NCI-H345 treated with DMSO at 0.1 percent for 48 hours (cell line): ENCODE results near the gene PI4KA.
"Not testable (repeated sequence)": the region's sequence is repeated elsewhere in the genome, so short reads cannot be mapped to it uniquely, and the experiment has no call there.

Source experiments
- DNase-seq: peaks from one replicate; lab custom pipeline; 2025; ENCODE audit not compliant: unreplicated experiment; lab: John Stamatoyannopoulos, UW

Gene PI4KA

DNA sequence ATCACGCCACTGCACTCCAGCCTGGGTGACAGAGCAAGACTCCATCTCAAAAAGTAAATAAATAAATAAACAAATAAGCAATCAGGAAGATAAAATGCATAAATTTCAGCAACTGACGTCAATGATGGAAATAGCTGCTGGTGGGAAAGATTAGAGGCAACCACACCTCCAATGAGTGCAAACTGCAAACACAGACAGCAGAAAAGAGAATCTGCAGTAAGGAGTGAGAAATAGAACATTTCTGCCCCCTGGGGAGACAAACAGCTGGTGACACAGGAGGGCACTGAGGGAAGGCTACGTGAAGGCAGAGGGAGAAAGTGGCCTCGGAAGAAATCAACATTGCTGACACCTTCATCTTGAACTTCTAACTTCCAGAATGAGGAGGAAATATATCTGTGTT lies 6.5 kb downstream of the PI4KA start:
- no peak for DNase-seq

DNA sequence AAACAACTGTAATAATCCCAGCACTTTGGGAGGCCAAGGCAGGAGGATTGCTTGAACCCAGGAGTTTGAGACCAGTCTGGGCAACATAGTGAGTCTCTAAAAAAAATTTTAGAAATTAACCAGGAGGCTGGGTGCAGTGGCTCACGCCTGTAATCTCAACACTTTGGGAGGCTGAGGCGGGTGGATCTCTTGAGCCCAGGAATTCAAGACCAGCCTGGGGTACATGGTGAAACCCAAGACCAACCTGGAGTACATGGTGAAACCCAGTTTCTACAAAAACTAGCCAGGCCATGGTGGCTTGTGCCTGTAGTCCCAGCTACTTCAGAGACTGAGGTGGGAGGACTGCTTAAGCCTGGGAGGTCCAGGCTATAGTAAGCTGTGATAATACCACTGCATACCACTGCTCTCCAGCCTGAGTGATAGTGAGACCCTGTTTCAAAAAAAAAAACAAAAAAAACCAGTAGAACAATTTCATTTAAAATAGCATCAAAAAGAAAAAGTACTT lies 11.2 kb downstream of the PI4KA start:
- DNase-seq = no peak

DNA sequence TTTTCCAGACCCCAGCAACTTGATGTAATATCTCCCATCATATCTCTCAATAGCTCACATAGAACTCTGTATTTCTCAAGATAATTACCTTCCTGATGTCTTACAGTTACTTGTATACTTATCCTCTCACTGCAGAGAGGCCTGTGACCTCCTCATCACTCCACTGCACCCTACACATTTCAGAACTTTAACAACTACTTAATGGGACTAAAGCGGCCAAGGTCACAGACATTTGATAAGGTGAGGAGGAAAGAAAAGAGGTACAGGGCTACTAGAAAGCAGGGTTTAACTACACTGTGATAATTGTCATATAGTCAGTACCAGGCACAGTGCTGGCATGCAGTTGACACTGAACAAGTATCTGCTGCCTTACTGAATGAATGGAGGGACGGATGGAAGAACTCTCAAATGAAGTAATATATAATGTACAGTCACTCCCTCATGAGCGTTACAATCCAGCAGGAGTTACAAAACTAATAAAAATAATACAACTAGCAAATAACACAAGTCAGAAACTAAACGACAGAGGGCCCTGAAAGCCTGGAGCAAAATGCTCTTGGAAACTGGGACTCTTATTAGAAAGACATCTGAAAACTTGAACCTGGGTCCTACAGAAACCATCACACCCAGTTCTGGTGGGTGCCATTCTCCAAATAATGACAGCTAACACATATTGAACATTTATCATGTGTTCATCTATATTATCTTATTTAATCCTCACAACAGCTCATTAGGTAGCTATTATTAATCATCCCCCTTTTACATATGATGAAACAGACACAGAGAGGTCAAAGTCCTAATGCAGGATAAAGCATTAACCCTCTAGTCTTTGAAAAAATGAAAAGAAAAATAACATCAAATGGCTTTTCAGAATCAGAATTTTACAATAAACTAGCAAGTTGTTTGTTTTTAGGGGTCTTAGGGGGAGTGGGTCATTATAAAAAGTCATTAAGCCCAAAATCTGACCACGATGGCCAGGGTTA lies 14.3 kb downstream of the PI4KA start:
- DNase-seq = no peak

DNA sequence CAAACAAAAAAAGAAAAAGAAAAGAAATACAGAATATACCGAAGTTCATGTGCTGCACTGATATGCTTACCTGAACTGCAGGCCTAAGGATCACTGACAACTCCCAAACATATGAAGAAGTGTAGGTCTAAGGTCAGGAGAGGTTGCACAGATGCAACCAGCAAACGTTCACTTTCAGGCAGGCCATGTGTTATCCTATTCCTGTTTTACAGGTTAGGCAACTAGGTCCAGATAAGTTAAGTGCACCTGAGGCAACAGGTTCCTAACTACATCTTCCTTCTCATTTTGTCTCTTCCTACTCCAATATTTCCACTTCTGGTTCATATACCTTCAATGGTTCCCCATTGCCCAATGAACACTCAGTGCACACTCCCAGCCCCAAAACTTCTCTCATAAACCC lies 15.1 kb downstream of the PI4KA start:
- DNase-seq = no peak

DNA sequence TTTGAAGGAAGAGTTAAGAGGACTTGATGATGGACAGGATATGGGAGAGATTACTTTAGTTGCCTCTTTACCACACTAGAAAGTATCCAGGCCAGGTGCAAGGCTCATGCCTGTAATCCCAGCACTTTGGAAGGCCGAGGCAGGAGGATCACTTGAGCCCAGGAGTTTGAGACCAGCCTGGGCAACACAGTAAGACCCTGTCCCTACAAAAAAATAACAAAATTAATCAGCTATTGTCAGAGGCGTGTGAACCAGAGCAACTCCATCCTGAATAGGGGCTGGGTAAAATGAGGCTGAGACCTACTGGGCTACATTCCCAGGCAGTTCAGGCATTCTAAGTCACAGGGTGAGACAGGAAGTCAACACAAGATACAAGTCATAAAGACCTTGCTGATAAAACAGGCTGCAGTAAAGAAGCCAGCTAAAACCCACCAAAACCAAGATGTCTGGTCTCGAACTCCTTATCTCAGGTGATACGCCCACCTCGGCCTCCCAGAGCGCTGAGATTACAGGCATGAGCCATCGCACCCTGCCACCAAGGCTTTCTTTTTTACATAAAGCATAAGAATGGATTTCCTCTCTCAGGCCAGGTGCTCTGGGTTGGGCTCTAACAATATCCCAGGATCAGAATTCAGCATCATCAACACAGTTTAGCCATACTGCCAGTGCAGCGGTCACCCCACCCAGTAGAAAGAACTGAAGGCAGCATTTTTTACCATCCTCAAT lies 17.8 kb downstream of the PI4KA start:
- no peak for DNase-seq

DNA sequence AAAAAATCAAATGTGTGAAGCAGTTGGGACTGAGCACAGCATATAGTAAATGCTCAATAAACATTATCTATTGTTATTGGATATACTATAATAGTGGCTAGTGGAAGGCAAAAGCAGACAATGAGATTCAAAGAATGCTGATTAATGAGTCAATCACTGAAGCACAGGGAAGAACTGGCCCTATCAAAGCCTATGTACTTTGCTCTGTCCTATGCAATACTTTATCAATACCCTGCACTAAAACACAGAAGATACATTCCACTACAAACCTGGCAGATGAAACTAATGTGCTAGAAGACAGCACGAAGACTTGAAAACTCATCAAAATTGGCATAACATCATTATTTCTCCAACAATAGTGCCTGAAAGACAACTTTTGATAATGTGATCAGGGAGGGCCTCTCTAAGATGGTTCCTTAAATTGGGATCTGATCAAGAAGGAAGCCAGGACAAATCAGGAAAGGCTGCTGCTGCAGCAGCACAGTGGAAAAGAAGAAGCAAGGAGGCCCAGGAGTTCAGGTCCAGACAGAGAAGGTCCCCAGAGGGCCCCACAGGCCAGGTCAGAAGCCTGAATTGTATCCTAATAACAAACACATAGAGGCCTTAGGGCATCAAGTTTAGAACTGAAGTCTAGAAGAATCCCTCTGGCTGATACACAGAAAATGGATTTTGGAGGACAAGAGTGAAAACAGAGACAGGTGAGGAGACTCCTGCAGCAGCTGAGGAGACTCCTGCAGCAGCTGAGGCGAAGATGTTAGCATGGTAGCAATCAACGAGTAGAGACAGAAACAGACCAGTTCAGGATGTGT lies 18.6 kb downstream of the PI4KA start:
- DNase-seq = no peak

DNA sequence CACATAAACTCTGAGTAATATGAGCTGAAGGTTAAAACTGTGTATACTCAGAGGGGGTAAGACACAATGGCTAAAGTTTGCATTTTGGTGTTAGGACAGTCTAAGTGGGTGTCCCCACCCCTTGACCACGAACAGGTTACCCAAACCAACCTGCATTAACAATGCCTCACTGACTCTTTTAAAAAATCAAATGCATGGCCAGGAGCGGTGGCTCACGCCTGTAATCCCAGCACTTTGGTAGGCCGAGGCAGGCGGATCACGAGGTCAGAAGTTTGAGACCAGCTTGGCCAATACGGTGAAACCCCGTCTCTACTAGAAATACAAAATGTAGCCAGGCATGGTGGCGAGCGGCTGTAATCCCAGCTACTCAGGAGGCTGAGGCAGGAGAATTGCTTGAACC lies 19.3 kb downstream of the PI4KA start:
- DNase-seq = not testable (repeated sequence)

DNA sequence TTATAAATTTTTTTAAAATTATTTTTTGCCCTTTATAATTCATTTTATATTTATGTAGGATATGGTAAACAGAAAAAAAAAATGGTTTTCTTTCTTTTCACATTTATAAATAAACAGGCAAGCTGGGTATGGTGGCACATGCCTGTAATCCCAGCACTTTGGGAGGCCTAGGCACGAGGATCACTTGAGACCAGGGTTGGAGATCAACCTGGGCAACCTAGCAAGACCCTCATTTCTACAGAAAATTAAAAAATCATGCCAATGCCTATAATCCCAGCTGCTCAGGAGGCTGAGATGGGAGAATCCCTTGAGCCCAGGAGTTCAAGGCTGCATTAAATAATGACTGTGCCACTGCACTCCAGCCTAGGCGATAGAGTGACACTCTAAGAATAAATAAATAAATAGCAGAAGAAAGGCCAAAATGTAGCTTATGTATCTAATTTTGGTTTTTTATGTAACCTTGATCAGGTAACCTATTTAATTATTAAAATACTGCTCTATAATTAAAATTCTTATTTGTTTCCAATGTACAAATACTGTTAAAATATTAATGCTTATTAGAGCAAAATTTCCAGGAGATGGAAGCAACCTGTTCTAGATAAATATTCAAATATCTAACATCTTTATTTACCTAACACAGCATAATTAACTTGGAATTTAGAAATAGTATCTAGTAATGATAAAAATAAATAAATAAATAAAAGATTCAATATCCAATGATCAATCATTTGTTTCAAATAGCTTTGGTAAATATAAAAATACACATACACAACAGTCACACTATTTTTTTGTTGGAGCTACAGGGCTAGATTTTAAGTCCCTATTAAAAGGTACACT lies 21.4 kb downstream of the PI4KA start:
- DNase-seq = no peak

DNA sequence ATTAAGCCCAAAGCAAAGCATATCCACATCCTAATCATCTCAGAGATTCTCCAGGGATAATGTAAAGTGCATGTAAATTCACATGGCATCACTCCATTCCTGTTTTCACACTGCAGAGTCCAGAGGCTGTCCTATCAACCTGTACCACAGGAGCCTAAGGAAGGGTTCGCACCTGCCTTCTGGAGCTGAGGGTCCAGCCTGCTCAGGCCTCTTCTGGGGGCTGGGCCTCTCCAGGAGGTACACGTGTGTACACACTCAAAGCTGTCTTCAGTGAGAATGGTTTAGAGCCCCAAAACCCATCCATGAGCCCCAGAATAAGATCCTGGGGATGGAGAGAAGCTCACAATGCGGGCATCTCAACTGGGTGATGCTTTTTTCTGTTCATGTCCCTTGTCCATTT lies 23.9 kb downstream of the PI4KA start:
- DNase-seq = no peak

DNA sequence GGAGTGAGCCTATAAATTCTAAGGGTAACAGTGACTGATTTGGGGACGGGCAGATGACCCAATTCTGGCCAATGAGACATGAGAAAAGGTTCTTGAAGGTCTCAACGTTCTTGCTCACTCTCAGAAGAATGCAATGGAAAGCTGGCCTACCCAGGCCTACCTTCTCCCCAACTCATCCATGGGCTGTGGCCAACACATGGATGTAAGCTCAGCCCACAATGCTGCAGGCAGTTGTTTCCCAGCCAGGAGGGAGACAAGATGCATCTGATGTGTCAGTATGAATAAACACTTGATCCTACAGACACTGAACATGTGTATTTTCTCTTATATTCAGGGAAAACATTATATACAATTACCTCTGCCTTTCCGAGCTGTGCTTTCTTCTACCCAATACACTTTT lies 24.4 kb downstream of the PI4KA start:
- no peak for DNase-seq

DNA sequence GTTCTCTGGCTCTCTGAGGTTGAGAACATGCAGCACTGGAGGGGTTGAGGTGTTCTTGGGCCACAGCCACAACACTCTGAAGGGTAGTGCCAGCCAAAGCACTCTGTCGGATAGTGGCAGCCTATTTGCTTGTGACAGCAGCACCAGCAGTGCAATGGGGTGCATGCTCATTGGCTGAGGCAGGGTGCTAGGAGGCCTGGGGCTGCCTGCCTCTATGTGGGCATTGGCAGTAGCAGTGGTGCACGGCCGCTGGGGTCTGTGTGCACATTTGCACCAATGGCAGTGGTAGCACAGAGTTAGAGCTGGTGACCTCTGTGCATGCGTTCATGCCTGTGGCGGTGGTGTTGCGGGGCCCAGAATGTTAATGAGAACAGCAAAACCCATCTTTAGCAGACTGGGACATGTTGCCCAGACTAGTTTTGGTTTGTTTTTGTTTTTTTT lies 25.4 kb downstream of the PI4KA start:
- no peak for DNase-seq

DNA sequence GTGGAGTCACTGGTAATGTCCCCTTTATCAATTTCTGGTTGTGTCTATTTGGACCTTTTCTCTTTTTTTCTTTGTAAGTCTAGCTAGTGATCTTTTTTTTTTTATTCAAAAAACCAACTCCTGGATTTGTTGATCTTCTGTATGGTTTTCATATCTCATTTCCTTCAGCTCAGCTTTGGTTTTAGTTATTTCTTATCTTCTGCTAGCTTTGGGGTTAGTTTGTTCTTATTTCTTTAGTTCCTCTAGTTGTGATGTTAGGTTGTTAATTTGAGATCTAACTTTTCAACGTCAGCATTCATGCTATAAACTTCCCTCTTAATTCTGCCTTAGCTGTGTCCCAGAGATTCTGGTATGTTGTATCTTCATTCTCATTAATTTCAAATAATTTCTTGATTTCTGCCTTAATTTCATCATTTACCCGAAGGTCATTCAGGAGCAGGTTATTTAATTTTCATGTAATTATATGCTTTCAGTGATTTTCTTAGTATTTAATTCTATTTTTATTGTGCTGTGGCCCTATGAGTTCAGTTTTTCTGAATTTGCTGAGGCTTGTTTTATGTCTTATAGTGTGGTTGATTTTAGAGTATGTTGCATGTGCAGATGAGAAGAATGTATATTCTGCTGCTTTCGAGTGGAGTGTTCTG lies 29.0 kb downstream of the PI4KA start:
- DNase-seq = no peak

DNA sequence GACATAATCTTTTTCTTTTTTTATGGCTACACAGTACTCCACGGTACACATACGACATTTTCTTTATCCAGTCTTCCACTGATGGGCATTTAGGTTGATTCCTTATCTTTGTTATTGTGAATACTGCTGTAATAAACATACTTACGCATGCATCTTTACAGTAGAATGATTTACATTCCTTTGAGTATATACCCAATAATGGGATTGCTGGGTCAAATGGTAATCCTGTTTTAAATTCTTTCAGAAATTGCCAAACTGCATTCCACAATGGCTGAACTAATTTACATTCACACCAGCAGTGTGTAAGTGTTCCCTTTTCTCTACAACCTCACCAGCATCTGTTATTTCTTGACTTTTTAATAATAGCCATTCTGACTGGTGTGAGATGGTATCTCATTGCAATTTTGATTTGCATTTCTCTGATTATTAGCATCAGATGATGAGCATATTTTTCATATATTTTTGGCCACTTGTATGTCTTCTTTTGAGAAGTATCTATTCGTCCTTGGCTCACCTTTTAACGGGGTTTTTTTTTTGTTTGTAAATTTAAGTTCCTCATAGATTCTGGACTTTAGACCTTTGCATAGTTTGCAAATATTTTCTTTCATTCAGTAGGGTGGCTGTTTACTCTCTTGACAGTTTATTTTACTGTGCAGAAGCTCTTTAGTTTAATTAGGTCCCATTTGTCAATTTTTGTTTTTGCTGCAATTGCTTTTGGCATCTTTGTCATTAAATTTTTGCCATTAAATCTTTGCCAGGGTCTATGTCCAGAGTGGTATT lies 32.0 kb downstream of the PI4KA start:
- not testable (repeated sequence) for DNase-seq

DNA sequence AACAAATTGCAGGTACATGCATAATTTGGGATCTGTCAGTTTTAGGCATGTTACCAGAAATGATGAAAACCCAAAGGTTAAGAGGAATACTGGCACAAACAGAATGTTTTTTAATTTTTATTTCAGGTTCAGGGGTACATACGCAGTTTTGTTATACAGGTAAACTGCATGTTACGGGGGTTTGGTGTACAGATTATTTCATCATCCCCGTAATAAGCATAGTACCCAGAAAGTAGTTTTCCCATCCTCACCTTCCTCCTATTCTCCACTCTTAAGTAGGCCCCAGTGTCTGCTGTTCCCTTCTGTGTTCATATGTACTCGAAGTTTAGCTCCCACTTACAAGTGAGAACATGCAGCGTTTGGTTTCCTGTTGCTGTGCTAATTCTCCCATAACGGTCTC lies 33.0 kb downstream of the PI4KA start:
- DNase-seq = no peak

DNA sequence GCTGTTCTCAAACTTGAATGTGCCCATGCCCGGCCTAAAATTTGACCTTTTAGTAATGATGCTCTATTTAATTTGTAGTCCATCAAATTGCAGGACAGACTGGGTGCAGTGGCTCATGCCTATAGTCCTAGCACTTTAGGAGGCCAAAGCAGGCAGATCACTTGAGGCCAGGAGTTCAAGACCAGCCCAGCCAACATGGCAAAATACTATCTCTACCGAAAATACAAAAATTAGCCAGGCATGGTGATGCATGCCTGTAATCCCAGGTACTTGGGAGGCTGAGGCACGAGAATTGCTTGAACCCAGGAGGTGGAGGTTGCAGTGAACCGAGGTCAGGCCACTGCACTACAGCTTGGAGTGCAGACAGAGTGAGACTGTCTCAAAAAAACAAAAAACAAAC lies 33.4 kb downstream of the PI4KA start:
- not testable (repeated sequence) for DNase-seq

DNA sequence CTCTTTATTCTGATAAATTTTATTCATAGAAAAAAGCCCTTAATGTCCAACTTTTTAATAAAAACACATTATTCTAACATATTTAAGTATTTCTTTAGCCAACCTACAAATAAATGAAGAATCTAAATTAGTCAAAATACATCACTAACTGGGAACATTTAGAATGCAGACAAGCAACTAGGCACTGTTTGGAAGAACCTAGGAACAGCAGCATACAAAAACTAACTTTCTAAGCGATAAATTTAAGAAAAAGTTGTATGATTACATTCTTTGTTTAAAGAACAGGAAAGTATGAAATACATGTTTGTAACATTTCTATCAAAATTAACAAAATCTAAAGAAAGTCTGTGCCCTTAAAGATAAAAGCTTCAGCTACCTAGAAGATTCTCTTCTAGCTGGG lies 35.3 kb downstream of the PI4KA start:
- DNase-seq = no peak

DNA sequence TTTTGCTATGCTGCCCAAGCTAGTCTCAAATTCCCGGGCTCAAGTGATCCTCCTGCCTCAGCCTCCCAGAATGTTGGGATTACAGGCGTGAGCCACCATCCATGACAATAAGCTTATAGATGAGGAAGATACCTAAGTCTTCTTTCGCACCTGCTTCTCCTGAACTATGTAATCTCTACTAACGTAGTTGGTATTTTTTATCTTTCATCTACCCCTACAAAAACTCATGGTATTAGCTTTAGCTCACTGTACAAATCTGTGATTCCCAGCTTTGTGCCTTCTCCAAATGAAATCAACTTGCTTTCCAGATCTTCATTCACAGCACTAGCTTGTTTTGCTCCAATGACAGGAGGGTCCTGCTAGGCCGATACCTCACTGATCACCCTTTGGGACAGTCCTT lies 36.4 kb downstream of the PI4KA start:
- no peak for DNase-seq

DNA sequence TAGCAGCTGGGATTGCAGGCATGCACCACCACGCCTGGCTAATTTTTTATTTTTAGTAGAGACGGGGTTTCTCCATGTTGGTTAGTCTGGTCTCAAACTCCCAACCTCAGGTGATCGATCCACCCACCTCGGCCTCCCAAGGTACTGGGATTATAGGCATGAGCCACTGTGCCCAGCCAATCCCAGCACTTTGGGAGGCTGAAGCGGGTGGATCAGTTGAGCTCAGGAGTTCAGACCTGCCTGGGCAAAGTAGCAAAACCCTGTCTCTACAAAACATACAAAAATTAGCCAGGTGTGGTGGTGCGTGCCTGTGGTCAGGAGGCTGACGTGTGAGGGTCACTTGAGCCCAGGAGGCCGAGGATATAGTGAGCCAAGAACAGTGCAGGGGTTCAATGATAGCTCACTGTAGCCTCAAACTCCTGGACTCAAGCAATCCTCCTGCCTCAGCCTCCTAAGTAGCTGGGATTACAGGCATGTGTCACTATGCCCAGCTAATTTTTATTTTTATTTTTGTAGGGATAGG lies 36.8 kb downstream of the PI4KA start:
- DNase-seq = not testable (repeated sequence)

DNA sequence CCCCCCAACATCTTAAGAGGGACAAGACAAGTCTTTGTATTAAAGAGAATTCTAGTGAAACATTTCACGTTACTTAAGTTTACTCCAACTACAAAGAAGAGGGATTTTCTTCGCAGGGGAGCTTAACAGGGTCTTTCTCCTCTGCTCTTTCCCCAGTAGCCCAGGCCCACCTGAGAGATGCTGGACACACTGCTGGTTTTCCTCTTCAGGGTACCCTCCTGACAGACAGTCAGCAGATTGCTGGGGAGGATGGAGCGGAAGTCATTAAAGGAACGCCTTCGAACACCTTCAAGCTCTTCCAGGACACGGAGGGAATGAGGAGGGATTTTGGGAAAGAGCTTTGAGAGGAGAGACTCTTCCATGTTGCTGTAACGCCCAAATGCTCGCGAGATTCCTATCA lies 39.1 kb downstream of the PI4KA start:
- no peak for DNase-seq
